Esophagus muscularis mucosa (tissue), 4 donors: Measurements from ENCODE around the gene DAZ1. TPM values are rescaled to one million over a fixed set of nuclear protein-coding genes. Genes with fewer than 3 reads are reported as not detected.
"Not testable (repeated sequence)": the region's sequence is repeated elsewhere in the genome, so short reads cannot be mapped to it uniquely, and the experiment has no call there.

Experiments
- DNase-seq: peaks from one replicate; pipeline ENCODE4 v3.0.0-alpha.2; 2017; ENCODE audit errors: extremely low spot score
- H3K27ac ChIP-seq, 4 donors: fragments of 200-600 bp; sonication (generic); replicated peaks in 1 of 4; 1 replicate in 3 of 4; 2 replicates in 1 of 4; pipeline ENCODE4 v1.5.1; 2016 to 2019; ENCODE audit warnings: mild to moderate bottlenecking in 1 of 4
- H3K27me3 ChIP-seq, 4 donors: fragments of 200-600 bp; sonication (generic); one replicate each; pipeline versions ENCODE4 v1.5.1 to v1.6.0; 2016 to 2019
- H3K36me3 ChIP-seq, 4 donors: fragments of 200-600 bp; sonication (generic); one replicate each; pipeline ENCODE4 v1.5.1; 2016 to 2019
- H3K4me1 ChIP-seq, 4 donors: fragments of 200-600 bp; sonication (generic); one replicate each; pipeline ENCODE4 v1.5.1; 2016 to 2019
- H3K4me3 ChIP-seq, 4 donors: fragments of 200-600 bp; sonication (generic); 1 replicate in 2 of 4; 2 replicates in 2 of 4; pipeline ENCODE4 v1.5.1; 2016 to 2019; ENCODE audit warnings: mild to moderate bottlenecking in 4 of 4, moderate library complexity in 1 of 4
- H3K9me3 ChIP-seq, 4 donors: fragments of 200-600 bp; sonication (generic); 1 replicate in 3 of 4; 2 replicates in 1 of 4; pipeline ENCODE4 v1.5.1; 2016 to 2019
- WGBS: methylation state at CpG from one replicate; pipeline ENCODE4 v1.1.5; 2018; 5-methylcytosine and 5-hydroxymethylcytosine counted together
- intact Hi-C: fragments of 100-400 bp; cut with DNase I; formaldehyde crosslinking; loops from one replicate; pipeline ENCODE4 v1.15.1; 2023
- total RNA-seq, 4 donors: library from RNA; depleted of rRNA; stranded (reverse); fragments of >200 nt; gene quantifications; one replicate each; pipeline versions ENCODE4 v1.1.0 to v1.2.1, GENCODE V29; 2016

Gene DAZ1, protein sequence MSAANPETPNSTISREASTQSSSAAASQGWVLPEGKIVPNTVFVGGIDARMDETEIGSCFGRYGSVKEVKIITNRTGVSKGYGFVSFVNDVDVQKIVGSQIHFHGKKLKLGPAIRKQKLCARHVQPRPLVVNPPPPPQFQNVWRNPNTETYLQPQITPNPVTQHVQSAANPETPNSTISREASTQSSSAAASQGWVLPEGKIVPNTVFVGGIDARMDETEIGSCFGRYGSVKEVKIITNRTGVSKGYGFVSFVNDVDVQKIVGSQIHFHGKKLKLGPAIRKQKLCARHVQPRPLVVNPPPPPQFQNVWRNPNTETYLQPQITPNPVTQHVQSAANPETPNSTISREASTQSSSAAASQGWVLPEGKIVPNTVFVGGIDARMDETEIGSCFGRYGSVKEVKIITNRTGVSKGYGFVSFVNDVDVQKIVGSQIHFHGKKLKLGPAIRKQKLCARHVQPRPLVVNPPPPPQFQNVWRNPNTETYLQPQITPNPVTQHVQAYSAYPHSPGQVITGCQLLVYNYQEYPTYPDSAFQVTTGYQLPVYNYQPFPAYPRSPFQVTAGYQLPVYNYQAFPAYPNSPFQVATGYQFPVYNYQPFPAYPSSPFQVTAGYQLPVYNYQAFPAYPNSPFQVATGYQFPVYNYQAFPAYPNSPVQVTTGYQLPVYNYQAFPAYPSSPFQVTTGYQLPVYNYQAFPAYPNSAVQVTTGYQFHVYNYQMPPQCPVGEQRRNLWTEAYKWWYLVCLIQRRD
- not detected for total RNA-seq

DNA sequence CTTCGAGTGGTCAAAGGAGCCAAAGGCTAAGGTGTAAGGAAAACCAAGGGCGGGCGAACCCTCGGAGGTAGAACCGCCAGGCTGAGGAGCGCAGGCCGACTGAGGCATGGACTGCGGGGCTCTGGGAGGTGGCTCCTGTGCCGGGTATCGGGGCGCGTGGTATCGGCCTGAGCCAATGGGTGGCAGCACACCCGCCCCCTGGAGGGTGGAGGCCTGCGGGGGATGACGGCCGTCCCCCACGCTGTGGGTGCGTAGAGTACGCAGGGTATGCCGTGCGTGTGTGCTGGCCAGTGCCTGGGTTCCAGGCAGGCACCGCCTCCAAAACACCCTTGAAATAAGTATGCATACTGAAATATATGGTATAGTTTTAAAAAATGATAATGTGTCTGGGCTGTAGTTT is at the start of gene DAZ1:
TSS of gene DAZ1 (minus strand) at position 101 of the 400 bp plus-strand sequence. CDS start 208 bp downstream, outside the sequence.
- WGBS = no CpG with 5 or more reads among the region's 23 CpGs
- H3K27me3 ChIP-seq, H3K4me3 ChIP-seq, intact Hi-C loops, H3K36me3 ChIP-seq, H3K4me1 ChIP-seq, H3K27ac ChIP-seq, DNase-seq, H3K9me3 ChIP-seq: not testable (repeated sequence)

DNA sequence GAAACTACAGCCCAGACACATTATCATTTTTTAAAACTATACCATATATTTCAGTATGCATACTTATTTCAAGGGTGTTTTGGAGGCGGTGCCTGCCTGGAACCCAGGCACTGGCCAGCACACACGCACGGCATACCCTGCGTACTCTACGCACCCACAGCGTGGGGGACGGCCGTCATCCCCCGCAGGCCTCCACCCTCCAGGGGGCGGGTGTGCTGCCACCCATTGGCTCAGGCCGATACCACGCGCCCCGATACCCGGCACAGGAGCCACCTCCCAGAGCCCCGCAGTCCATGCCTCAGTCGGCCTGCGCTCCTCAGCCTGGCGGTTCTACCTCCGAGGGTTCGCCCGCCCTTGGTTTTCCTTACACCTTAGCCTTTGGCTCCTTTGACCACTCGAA is 20.4 kb upstream of the DAZ1 start, which contains the start of gene DAZ2:
TSS of gene DAZ2 (plus strand) at position 301 of the 400 bp plus-strand sequence. CDS start 208 bp downstream, outside the sequence.
- H3K27ac ChIP-seq, intact Hi-C loops, DNase-seq, H3K4me1 ChIP-seq, H3K27me3 ChIP-seq, H3K9me3 ChIP-seq, H3K36me3 ChIP-seq, H3K4me3 ChIP-seq: not testable (repeated sequence)
- no CpG with 5 or more reads among the region's 23 CpGs for WGBS

DNA sequence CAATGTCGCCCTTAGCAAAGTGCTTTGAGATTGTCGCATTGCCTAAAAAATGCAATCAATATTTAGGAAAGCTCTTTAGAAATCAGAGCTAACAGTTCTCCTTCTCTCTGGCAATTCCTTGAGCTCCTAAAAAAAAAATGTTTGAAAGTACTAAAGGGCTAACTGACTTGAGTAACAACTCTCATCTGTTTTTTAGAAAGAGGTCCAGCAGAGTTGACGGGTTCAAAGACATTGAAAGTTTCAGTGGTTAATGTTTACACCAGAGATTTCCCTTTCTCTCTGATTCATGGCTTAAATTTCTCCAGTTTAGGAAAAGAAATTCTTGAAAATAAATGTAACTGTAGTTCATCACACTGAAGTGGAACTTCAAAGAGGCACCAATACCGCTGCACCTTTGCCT is 11.9 kb upstream of the DAZ1 start:
- H3K36me3 ChIP-seq, H3K27ac ChIP-seq, H3K27me3 ChIP-seq, H3K9me3 ChIP-seq, intact Hi-C loops, H3K4me3 ChIP-seq, H3K4me1 ChIP-seq, DNase-seq: not testable (repeated sequence)
- no CpG with 5 or more reads among the region's 4 CpGs for WGBS

- WGBS = no CpG with 5 or more reads among the region's 4 CpGs
- H3K9me3 ChIP-seq, DNase-seq, H3K4me3 ChIP-seq, H3K36me3 ChIP-seq, H3K27me3 ChIP-seq, H3K27ac ChIP-seq, intact Hi-C loops, H3K4me1 ChIP-seq: not testable (repeated sequence)
Measured at GRCh38 chrY:23209802-23210495, 11.1 kb upstream of the DAZ1 start.

- no CpG with 5 or more reads among the region's 4 CpGs for WGBS
- H3K4me3 ChIP-seq, H3K27me3 ChIP-seq, H3K4me1 ChIP-seq, DNase-seq, H3K9me3 ChIP-seq, H3K36me3 ChIP-seq, intact Hi-C loops, H3K27ac ChIP-seq: not testable (repeated sequence)
Measured at GRCh38 chrY:23207455-23207854, 8.6 kb upstream of the DAZ1 start.

Other genes starting within 250 kb of the DAZ1 start
- not detected for gene BPY2, start 214.7 kb downstream of the DAZ1 start, total RNA-seq
- gene DAZ2, start 20.5 kb upstream of the DAZ1 start, total RNA-seq = not detected